Measurements from ENCODE around the gene CACNA1D. TPM values are rescaled to one million over a fixed set of nuclear protein-coding genes. Genes with fewer than 3 reads are reported as not detected.

Gene CACNA1D
- polyA plus RNA-seq, 1 donor (not counting 4 experiments of a cell fraction or from before 2014, with no cell fraction given), result 0.20 TPM

GRCh38 chr3:53749448-53749847 is 255.0 kb downstream of the CACNA1D start:
- Histone ChIP-seq H3K27ac (ENCODE audit: control insufficient read depth, insufficient read depth, low read length) (no peak overlapping the region), H3K4me2 (ENCODE audit: control insufficient read depth, extremely low read depth, insufficient read depth, low read depth, low read length) (no peak overlapping the region), H3K9me1 (ENCODE audit: control insufficient read depth, extremely low read depth, insufficient read depth, low read length) (no peaks in the 10 kb centered on the region), H3K4me3 (ENCODE audit: control insufficient read depth in 2 of 3, extremely low read depth in 1 of 3, insufficient read depth in 2 of 3, low read depth in 1 of 3, low read length in 3 of 3) (no peak overlapping the region), H3K4me1 (ENCODE audit: control insufficient read depth, extremely low read depth, insufficient read depth, low read length) (no peaks in the 10 kb centered on the region), H4K20me1 (ENCODE audit: control insufficient read depth, extremely low read depth, insufficient read depth, low read length) (no peaks in the 10 kb centered on the region), H3K9ac (ENCODE audit: control insufficient read depth, extremely low read depth, insufficient read depth, low read length) (no peak overlapping the region), H3K79me2 (ENCODE audit: control insufficient read depth, insufficient read depth, low read length) (no peaks in the 10 kb centered on the region), H3K9me3 (ENCODE audit: control insufficient read depth, low read depth, low read length) (no peaks in the 10 kb centered on the region), H2AFZ (ENCODE audit: control insufficient read depth, low read length) (no peak overlapping the region), H3K36me3 (ENCODE audit: control insufficient read depth in 2 of 2, extremely low read depth in 1 of 2, insufficient read depth in 2 of 2, low read length in 2 of 2) (no peaks in the 10 kb centered on the region), H3K27me3 (ENCODE audit: control insufficient read depth, extremely low read depth, insufficient read depth, low read length) (no peaks in the 10 kb centered on the region)
- dilution Hi-C loops (cut with MboI; ENCODE audit: extremely low pct_ligation_motif_present, low sequenced_read_pairs), result no loop called here
- DNase-seq (ENCODE audit: low read depth, low spot score) (no peak), FAIRE-seq (no peak)
- TF ChIP-seq CTCF (optimal IDR thresholded peaks at IDR 0.05 in 1 of 3, IDR thresholded peaks at IDR 0.05 in 1 of 3, conservative IDR thresholded peaks at IDR 0.05 in 1 of 3; ENCODE audit: extremely low read depth in 1 of 3, insufficient read depth in 2 of 3, low read length in 3 of 3) (no peak), EZH2 (IDR thresholded peaks at IDR 0.05; ENCODE audit: low read length) (no peak)

- no peak for DNase-seq (ENCODE audit: low read depth, low spot score)
- no peak overlapping the region for H3K27ac ChIP-seq (ENCODE audit: control insufficient read depth, insufficient read depth, low read length)
- H3K9me1 ChIP-seq (ENCODE audit: control insufficient read depth, extremely low read depth, insufficient read depth, low read length), result no peaks in the 10 kb centered on the region
- dilution Hi-C loops (cut with MboI; ENCODE audit: extremely low pct_ligation_motif_present, low sequenced_read_pairs), result no loop called here
- no peak overlapping the region for H2AFZ ChIP-seq (ENCODE audit: control insufficient read depth, low read length)
- H3K4me2 ChIP-seq (ENCODE audit: control insufficient read depth, extremely low read depth, insufficient read depth, low read depth, low read length), result no peak overlapping the region
- no peak overlapping the region for H3K9ac ChIP-seq (ENCODE audit: control insufficient read depth, extremely low read depth, insufficient read depth, low read length)
- H3K4me1 ChIP-seq (ENCODE audit: control insufficient read depth, extremely low read depth, insufficient read depth, low read length), result no peaks in the 10 kb centered on the region
- H3K9me3 ChIP-seq (ENCODE audit: control insufficient read depth, low read depth, low read length), result no peaks in the 10 kb centered on the region
- TF ChIP-seq CTCF (optimal IDR thresholded peaks at IDR 0.05 in 1 of 3, IDR thresholded peaks at IDR 0.05 in 1 of 3, conservative IDR thresholded peaks at IDR 0.05 in 1 of 3; ENCODE audit: extremely low read depth in 1 of 3, insufficient read depth in 2 of 3, low read length in 3 of 3) (no peak), EZH2 (IDR thresholded peaks at IDR 0.05; ENCODE audit: low read length) (no peak)
- H3K36me3 ChIP-seq (ENCODE audit: control insufficient read depth in 2 of 2, extremely low read depth in 1 of 2, insufficient read depth in 2 of 2, low read length in 2 of 2), result no peaks in the 10 kb centered on the region
- no peaks in the 10 kb centered on the region for H3K27me3 ChIP-seq (ENCODE audit: control insufficient read depth, extremely low read depth, insufficient read depth, low read length)
- H3K79me2 ChIP-seq (ENCODE audit: control insufficient read depth, insufficient read depth, low read length), result no peaks in the 10 kb centered on the region
- H4K20me1 ChIP-seq (ENCODE audit: control insufficient read depth, extremely low read depth, insufficient read depth, low read length), result no peaks in the 10 kb centered on the region
- no peak overlapping the region for H3K4me3 ChIP-seq (ENCODE audit: control insufficient read depth in 2 of 3, extremely low read depth in 1 of 3, insufficient read depth in 2 of 3, low read depth in 1 of 3, low read length in 3 of 3)
- FAIRE-seq, result no peak
These were observed 256.1 kb downstream of the CACNA1D start for GRCh38 chr3:53750253-53751210.
